T-helper 1 cell (primary cell): ENCODE data around the gene UGT2A1.

ENCODE experiments used
- DNase-seq, 5 donors: peaks; one replicate each; pipeline ENCODE4 v3.0.0-alpha.2; 2012 to 2020

The UGT2A1 gene

DNA sequence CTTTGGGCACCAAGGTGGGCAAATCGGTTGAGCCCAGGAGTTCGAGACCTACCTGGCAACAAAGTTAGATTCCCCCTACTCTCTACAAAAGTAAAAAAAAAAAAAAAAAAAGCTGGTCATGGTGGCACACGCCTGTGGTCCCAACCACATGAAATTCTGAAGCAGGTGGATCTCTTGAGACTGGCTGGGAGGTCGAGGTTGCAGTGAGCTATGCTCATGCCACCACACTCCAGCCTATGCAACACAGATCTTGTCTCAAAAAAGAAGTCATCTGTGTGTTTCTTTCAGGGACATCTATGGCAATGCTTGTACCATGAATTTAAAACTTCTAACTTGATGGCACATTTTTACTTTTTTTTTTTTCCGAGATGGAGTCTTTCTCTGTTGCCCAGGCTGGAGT, 68.9 kb downstream of the UGT2A1 start:
- no peak for DNase-seq

GRCh38 chr4:69583543-69583942, 69.5 kb downstream of the UGT2A1 start:
- no peak for DNase-seq

DNA sequence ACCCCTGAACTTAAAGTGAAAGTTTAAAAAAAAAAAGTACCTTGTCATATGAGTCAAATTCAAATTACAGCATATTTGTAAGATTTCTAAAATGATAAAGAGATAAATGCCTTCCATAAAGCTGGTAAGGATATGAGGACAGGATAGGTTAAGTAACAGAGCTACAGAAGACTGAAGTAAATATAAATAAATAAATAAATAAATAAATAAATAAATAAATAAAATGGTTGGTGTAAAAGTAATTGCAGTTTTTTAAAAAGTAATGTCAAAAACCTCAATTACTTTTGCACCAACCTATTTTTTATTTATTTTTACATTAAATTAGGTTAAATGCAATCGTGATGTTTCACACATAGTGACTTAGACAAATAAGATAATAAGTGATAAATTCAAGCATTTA, 75.8 kb downstream of the UGT2A1 start:
- DNase-seq, result no peak

DNA sequence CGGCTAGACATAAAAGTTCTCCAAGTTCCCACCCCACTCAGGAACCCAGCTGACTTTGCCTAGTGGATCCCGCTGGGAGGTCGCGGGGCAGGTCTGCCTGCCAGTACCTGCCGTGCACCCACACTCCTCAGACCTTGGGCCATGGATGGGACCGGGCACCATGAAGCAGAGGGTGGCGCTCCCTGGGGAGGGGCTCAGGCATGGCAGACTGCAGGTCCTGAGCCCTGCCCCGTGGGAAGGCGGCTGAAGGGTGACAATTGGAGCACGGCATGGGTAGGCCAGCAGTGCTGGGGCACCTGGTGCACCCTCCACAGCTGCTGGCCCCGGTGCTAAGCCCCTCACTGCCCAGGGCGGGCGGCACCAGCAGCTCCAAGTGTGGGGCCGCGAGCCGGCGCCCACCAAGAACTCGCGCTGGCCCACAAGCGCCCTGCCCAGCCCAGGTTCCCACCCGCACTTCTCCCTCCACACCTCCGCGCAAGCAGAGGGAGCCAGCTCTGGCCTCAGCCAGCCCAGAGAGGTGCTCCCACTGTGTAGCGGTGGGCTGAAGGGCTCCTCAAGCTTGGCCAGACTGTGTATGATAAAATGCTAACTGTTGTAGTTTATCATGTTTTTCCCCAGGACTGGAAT, 76.7 kb downstream of the UGT2A1 start:
- no peak for DNase-seq

DNA sequence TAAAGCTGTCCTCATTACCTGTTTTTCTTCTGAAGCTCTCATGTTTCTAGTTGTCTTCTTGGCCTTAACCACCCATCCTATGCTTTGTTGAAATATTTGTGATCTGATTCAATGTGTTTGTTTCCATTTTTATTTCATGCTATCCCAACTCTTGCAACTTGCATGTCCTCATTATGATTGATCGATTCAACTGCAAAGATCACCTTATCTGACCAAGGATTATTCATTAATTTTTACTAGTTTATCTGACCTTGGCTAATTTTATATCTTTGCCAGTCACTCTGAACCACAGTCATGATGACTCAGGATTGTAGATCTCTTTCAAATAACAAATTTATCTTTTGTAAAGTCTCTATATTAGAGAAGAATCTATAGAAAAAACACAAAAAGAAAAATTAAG, 84.3 kb downstream of the UGT2A1 start:
- DNase-seq, result no peak

DNA sequence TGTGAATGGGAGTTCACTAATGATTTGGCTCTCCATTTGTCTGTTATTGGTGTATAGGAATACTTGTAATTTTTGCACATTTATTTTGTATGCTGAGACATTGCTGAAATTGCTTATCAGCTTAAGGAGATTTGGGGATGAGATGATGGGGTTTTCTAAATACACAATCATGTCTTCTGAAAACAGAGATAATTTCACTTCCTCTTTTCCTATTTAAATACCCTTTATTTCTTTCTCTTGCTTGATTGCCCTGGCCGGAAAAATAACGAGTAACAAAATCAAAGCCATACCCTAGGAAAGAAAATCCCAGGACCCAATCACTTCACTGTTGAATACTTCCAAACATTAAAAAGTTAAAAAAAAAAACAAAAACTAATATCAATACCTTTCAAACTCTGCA, 89.6 kb downstream of the UGT2A1 start:
- DNase-seq, result no peak

DNA sequence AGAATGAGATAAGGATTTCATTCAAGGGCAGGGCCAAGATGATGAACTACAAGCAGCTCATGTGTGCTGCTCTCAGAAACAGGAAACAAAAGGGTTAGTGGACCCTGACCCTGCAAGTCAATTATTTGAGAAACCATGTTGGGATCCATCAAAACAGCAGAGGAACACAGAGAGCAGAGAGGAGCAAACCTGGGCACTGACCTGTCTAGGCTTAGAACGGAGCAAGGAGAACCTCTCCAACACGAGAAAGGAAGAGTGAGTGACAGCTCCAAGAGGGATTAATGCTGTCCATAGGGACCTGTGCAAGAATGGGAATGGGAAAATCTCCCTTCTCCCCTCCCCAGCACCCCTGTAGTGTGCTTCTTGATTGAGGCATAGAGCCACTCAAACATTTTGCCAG, 103.4 kb downstream of the UGT2A1 start:
- DNase-seq, result no peak

DNA sequence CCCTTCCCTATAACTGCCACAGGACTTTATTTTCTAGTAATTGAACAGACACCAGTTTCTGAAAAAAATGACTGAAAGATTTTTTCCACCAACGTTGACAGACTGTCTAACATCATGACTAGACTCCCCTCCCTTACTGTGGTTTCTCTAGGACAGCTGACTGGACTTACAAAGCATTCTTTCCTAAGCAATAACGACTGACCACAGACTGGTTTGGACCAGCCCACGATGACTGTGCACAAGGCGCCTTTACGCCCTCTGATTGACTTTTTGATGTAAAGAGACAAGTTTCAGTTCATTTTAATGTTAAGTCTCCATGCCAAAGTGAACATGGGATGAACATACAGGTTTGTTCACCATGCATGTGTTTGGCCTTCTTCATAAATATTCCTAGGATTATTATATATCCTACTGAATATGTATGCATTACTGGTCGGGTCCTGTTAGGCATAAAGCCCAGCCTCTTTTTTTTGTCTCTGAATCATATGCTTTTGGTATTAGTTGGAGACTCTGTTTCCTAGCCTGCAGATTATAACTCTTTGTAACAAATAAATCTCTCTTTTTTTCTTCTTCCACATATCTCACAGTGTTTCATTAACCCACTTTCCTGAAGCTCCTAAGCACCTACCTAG, 106.8 kb downstream of the UGT2A1 start:
- no peak for DNase-seq
